GM12875 (cell line): Measurements from ENCODE around the gene AFG1L.

Source experiments
- H3K4me3 ChIP-seq: one replicate; pipeline ENCODE4 v1.5.1; 2011; ENCODE audit warnings: low read depth, low read length, control low read depth
- CTCF ChIP-seq: IDR thresholded peaks from 2 replicates; pipeline ENCODE4 v1.5.1; 2011; ENCODE audit warnings: low read depth, mild to moderate bottlenecking, control low read depth, inconsistent platforms, low read length, moderate library complexity, borderline replicate concordance; ENCODE audit not compliant: insufficient read depth

Gene AFG1L

GRCh38 chr6:108362455-108362854, 67.6 kb downstream of the AFG1L start:
- no peak for TF ChIP-seq CTCF

DNA sequence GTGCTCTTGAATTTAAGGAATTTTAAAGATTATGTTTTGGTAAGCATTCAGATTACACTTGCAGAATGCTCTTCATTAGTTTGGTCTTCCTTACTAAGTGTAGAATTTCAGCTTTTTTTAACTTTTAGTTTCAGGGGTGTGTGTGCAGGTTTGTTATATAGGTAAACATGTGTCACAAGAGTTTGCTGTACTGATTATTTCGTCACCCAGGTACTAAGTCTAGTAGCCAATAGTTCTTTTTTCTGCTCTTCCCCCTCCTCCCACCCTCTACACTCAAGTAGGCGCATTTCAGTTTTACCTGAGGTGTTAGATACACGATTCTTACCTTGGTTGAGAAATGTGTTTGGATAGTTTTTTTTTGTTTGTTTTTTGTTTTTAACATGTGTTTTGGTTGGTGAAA, 68.3 kb downstream of the AFG1L start:
- H3K4me3 ChIP-seq, result no peak overlapping the region
- no peak for TF ChIP-seq CTCF

More at GRCh38 chr6:108362455-108362854, 67.6 kb downstream of the AFG1L start:
- H3K4me3 ChIP-seq, result no peak overlapping the region

GRCh38 chr6:108363889-108364313, 69.0 kb downstream of the AFG1L start:
- no peak overlapping the region for H3K4me3 ChIP-seq

GRCh38 chr6:108364470-108364869, 69.6 kb downstream of the AFG1L start:
- no peak overlapping the region for H3K4me3 ChIP-seq
- no peak for TF ChIP-seq CTCF

More at GRCh38 chr6:108363889-108364313, 69.0 kb downstream of the AFG1L start:
- no peak for TF ChIP-seq CTCF

DNA sequence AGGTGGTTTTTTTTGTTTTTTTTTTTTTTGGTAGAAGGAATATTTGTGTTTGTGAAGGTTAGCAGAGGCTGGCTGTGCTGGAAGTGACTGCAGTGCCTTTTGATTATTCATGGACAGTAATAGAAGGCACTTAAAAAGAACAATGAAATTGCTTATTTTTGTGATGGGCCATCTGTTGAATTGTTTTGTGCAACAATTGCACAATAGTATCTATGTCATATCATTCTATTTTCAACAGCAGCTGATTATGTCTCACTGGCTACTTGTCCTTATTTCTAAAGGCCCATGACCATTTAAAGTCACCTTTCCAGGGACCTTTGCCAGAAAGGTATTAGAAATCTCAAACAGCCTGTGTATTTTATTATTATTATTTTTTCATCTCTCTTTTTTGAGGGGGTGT, 70.6 kb downstream of the AFG1L start:
- TF ChIP-seq CTCF, result no peak
- H3K4me3 ChIP-seq, result no peak overlapping the region

GRCh38 chr6:108366236-108366635, 71.4 kb downstream of the AFG1L start:
- TF ChIP-seq CTCF, result no peak
- H3K4me3 ChIP-seq, result no peak overlapping the region

- no peak overlapping the region for H3K4me3 ChIP-seq
- TF ChIP-seq CTCF, result no peak
Measured at GRCh38 chr6:108368431-108369030, 73.7 kb downstream of the AFG1L start.
